ENCODE results near the gene C17orf58.

- TF ChIP-seq, protein P1, sequence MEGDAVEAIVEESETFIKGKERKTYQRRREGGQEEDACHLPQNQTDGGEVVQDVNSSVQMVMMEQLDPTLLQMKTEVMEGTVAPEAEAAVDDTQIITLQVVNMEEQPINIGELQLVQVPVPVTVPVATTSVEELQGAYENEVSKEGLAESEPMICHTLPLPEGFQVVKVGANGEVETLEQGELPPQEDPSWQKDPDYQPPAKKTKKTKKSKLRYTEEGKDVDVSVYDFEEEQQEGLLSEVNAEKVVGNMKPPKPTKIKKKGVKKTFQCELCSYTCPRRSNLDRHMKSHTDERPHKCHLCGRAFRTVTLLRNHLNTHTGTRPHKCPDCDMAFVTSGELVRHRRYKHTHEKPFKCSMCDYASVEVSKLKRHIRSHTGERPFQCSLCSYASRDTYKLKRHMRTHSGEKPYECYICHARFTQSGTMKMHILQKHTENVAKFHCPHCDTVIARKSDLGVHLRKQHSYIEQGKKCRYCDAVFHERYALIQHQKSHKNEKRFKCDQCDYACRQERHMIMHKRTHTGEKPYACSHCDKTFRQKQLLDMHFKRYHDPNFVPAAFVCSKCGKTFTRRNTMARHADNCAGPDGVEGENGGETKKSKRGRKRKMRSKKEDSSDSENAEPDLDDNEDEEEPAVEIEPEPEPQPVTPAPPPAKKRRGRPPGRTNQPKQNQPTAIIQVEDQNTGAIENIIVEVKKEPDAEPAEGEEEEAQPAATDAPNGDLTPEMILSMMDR (IDR thresholded peaks at IDR 0.05): no peak
- no peak for TF ChIP-seq POLR2AphosphoS5 (IDR thresholded peaks at IDR 0.05; ENCODE audit: low read depth, low read length)
- TF ChIP-seq SIN3A (IDR thresholded peaks at IDR 0.05; ENCODE audit: borderline replicate concordance, insufficient read depth, low read depth, low read length): no peak
- TF ChIP-seq TCF7L2 (IDR thresholded peaks at IDR 0.05; ENCODE audit: low read depth, low read length): no peak
Measured at GRCh38 chr17:68036304-68037147, 40.3 kb upstream of the C17orf58 start.

Measured in Panc1 (cell line).